ENCODE data around the gene ARHGEF16.

The ARHGEF16 gene

DNA sequence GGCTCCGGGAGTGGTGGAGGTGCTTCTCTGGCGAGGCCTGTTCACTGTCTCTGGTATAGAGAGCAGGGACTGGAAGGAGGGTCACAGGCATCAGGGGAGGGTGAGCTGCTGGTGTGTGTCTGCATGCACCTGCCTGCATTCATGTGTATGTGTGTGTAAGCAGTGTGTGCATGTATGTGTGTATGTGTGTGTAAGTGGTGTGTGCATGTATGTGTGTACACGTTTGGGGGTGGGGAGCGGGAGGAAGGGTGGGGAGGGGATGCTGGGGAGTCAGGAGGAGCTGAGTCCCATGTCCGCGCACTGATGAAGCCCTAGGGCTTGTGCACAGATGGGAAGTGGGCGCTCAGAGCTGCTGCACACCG, 49.0 kb downstream of the ARHGEF16 start:
- DNase-seq: no peak

DNA sequence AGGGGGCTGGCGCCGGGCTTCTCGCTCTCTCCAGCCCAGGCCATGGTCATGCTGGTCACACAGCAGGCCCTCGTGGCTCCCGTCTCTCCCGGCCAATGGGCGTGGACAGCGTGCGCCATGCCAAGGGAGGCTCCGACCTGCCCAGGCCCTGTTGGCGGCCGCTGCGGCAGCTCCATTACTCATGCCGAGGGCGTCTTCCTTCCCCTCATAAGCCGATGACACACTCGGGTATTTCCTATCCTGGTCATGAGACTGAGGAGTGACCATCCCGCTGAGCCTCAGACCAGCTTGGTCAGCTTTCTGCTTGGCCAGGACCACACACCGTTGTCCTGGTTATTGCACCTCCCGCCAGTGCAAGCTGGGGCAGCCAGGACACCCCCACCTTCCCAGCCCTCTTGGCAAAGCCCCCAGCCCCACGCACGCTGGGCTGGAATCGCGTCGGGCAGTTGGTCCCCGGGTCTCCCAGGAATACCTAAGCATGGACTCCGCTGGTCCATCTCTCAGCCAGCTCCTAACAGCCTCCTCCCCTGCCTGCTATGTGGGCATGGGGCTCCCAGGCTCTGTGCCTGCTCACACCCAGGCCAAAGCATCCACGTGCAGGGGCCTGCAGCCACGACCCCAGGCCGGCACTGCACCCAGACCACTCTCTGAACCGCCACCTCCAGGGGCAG, 49.8 kb downstream of the ARHGEF16 start:
- no peak for DNase-seq

DNA sequence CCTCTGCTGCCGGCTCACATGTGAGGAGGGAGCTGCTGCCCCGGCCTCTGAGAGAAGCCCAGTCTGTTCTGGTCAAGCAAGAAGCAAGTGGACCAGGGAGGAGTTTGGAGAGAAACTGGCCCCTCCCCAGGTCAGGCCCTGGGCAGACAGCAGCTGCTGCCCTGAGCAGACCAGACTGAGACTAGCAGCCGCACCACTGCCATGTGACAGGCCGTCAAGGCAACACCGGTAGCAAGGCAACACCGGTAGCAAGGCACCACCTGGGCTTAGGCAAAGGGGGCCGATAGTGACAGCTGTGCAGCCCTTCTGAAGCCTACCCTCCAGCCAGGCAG, 50.3 kb downstream of the ARHGEF16 start:
- DNase-seq: no peak

DNA sequence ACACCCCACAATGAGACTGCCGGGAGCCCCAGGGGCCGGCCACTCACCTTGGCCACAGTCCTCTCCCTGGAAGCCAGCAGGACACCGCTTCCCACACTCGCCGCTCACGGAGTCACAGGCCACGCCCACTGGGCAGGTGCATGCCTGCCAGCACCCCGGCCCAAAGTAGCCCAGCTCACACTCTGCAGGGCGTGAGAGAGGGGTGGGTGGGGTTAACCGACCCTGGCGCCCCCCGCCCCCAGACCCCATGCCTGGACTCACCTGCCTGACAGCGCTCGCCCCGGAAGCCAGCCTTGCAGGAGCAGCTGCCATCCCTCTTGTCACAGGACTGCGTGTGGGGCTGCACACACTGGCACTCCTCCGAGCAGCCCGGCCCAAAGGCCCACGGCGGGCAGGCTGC, 50.7 kb downstream of the ARHGEF16 start:
- DNase-seq: no peak

DNA sequence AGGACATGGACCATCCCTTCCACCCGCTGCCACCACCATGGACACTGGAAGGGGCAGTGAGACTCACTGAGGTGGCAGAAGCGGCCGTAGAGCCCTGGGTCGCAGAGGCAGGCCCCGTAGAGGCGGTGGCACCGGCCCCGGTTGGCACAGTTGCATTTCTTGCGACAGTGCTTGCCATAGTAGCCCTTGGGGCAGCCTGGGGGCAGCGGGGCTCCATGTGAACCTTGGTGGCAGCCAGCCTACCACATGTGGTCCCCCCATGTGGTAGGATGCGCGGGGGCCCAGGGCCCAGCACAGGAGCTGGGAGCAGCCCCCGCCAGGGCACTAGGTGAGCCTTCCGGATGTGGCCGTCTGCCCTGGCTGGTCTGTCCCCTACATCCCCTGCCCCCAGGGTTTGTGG, 51.6 kb downstream of the ARHGEF16 start:
- DNase-seq: no peak

DNA sequence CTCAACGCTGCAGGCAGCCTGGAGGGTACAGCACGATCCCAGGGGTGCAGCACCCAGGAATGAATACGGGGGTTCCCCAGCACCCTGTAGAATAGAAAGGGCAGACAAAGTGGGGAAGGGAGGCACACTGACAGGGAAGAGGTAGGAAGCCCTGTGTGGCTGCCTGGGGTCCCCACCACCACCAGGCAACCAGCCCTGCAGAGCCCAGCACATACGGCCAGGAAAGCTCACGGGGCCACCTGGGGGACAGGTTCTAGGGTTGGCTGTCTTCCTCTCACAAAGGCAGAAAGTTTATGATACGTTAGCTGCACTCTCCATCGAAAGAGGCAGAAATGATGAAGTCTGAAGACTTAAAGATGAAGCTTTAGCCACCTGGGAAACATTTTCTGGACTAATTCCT, 52.5 kb downstream of the ARHGEF16 start:
- DNase-seq: no peak

DNA sequence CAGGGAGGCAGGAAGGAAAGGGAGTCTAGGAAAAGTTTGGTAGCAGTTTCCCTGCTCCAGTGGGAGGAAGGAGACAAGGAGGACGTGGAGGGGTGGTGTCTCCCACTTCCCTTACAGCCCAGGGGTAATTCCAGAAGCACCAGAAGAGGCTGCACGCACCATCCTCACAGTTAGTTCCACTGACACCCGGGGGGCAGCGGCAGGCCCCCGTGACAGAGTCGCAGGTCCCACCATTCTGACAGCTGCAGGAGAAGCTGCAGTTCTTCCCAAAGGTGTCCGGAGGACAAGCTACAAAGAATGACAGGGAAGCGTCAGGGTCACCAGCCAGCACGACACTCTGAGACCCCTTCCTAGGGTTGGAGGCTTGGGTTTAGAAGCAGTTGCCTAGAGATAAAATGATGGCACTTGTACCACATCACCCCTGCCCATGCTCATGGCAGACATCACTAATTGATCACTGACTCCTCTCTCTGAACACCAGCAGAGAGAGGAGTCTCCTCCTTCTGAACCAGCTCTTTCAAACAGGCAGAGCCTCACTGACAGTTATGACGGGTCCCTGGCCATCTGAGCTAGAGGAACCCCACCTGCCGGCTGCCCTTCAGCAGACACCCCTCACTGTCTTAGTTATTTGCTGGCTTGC, 53.3 kb downstream of the ARHGEF16 start:
- DNase-seq: no peak

DNA sequence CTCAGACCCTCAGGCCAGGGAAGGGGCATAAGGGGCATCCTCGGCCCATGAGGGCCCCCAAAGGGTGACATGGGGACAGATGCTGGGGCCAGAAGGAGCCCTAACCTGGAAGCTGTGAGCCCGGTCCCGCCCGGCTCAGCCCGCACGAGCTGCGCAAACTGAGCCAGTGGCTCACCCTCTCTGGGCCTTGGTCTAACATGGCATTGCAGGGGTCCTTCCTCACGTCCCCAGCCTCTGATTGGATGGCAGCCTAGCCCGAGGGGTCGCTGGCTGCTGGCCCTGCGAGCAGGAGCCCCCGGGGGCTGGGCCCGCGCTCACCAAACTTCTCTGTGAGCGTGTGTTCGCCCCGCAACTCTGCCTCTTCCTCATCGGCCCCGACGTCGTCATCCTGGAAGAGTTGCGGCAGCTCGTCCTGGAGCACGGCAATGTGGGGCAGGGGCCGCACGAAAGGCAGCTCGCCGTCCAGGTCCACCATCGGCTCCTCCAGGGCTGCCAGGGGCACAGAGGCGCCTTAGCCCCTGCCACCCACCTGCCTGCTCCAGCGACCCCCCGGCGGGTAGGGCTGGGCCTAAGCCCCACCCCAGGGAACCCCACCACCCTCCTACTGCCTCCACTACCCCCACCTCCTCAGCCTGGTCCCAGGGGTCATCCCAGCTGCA, 54.4 kb downstream of the ARHGEF16 start:
- DNase-seq: no peak

DNA sequence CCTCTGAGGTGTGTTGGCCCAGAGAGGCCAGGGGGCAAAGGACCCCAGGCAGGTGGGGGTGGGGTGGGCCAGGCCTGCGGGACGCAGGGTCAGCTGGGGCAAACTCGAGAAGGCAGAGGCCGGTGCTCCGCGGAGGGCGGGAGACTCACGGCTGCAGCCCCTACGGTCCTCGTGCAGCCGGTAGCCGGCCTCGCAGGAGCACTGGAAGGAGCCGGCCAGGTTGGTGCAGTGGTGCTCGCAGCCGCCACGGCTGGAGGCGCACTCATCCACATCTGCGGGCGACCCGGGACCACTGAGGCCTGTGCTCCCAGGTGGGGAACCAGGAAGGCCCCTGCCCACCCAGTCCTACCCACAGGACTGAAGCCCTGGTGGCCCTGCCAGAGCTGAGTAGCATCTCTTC, 55.3 kb downstream of the ARHGEF16 start:
- no peak for DNase-seq

DNA sequence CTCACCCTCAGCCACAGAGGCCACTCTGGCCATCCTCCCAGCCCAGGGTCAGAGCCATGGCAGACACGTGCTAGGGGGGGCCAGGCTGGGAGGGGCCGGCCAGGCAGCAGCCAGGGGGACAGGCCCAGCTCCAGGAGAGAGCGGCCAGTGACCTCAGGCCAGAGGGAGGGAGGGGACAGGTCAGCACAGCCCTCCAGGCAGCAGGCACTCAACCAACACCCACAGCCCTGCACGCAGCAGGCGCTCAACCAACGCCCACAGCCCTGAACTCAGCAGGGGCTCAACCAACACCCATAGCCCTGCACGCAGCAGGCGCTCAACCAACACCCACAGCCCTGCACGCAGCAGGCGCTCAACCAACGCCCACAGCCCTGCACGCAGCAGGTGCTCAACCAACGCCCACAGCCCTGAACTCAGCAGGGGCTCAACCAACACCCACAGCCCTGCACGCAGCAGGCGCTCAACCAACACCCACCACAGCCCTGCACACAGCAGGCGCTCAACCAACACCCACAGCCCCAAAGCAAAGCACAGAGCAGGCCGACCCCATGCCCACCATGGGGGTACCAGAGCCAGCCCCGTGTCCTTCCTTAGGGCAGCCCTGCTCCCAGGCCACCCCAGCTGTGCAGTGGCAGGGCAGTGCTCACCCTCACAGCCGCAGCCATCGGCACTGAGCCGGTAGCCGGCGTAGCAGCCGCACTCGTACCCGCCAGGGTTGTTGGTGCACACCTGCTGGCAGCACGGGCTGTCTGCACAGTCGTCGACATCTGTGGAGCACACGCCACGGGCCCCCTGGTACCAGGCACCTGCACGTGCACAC, 55.9 kb downstream of the ARHGEF16 start:
- no peak for DNase-seq

DNA sequence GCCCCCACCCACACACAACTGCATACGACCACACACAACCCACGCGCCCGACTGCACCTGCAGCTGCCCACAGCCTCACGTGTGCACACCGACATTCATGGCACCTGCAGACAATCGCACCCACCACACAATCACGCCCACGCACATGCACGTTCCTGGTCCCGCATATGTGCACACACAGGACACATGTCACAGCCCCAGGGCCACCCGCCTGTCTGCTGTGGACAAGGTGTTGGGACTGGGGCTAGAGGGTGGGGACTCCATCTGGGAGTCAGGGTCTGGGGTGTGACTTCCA, 56.4 kb downstream of the ARHGEF16 start:
- no peak for DNase-seq

DNA sequence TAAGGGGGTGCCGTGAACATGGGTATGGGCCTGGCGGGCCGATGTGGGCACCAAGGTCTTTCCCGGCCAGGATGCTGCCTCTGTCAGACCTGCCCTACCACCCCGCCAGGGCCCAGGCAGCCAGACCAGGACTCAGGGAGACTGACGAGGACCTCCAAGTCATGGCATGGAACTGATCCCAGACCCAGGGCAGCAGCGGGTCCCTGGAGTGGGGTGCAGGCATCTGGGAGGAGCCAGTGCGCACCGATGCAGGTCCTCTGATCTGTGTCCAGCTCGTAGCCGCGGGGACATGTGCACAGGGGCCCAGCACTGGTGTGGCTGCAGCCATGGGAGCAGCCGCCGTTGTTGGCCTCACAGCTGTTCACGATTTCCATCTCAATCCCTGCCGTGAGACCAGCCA, 56.8 kb downstream of the ARHGEF16 start:
- DNase-seq: no peak

DNA sequence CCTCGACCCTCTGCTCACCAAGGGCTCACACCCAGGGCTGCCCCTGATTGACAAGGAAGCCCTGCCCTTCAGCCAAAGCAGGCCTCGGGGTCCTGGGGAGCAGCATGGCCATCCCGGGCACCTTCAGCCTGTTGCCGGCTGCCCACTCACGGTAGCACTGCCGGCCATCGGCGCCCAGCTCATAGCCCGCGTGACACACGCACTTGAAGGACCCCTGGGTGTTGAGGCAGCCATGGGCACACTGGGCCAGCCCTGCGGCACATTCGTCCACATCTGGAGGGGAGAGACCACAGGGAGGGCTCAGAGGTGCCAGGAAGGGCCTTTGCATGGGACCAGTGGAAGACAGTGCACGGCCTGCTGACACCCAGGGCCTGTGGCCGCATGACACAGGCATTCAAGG, 57.4 kb downstream of the ARHGEF16 start:
- no peak for DNase-seq

DNA sequence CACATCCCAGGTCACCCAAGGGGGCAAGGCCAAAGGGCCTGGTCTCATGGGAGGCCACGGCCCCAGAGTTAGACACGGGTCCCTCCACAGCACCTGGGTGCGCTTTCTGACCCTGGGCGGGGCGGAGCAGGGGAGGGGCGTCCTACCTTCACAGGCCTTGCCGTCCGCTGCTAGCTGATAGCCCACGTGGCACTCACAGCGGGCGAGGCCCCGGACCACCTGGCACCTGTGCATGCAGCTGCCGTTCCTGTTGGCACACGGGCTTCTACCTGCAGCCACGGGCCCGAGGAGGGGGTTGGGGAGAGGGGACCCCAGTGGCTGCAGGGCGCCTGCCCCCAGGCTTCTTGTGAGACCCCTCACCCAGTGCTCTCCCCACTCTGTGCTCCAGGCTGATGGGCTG, 59.9 kb downstream of the ARHGEF16 start:
- no peak for DNase-seq

DNA sequence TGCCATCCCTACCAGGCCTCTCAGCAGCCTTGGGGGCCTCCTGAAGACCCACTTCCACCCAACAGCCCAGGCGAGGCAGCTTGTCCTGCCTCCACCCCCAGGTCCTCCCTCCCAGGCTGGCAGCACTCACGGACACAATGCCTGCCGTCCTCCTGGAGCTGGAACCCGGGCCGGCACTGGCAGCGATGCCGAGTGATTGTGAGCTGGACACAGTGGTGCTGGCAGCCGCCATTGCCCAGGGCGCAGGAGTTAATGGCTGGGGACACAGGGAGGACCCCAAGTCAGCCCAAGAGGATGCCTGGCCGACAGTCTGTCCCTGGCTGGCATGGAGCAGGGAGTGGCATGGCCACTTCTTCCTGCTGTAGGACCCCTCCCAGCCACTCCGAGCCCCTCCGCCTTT, 60.8 kb downstream of the ARHGEF16 start:
- no peak for DNase-seq

DNA sequence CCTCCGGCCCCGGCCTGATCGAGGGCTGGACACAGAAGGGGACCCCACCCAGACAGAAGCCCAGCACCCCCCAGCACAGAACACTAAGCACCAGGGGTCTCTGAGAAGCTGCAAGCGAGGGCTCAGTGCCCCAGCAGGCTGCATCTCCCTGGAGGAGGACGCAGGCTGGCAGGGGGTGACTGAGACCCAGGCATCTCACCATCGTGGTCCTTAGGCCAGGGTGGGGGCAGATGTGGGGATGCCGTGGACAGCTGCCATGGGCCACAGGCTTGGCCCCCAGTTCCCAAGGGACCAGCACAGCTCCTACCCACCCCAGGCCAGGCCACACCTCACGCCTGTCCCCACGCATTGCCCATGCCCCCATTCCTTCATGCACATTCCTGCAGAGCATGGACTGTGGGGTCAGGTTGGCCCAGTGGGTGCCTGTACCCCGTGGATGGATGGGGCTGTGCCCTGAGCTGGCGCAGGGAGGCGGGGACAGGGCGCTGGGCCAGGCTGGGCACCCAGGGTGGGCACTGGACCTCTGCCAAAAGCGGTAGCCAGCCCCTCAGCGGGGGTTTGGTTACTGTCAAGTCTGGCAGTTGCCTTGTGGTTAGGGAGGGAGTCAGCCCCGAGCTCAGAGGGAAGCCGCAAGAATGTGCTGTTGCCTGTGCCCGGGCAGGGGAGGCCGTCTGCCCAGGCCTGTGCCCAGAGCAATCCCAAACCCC, 61.5 kb downstream of the ARHGEF16 start:
- no peak for DNase-seq

DNA sequence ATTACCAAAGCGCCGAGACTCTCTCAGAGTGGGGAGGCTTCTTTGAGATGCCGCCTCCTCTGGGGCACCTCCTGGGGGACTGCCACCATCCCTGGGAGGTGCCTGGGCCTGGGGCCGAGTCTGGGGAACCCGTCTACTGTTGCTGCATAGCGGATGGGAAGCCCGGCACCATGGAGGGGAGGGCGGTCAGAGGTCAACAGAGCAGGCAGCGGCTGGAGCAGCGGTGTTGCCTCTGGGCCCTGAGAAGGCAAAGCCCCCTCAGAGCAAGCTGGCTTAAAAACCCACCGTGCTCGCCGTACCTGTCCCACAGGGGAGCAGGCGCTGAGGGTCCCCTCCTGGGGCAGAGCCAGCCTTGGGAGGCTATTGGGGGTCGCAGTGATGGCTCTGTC, 62.0 kb downstream of the ARHGEF16 start:
- DNase-seq: no peak

DNA sequence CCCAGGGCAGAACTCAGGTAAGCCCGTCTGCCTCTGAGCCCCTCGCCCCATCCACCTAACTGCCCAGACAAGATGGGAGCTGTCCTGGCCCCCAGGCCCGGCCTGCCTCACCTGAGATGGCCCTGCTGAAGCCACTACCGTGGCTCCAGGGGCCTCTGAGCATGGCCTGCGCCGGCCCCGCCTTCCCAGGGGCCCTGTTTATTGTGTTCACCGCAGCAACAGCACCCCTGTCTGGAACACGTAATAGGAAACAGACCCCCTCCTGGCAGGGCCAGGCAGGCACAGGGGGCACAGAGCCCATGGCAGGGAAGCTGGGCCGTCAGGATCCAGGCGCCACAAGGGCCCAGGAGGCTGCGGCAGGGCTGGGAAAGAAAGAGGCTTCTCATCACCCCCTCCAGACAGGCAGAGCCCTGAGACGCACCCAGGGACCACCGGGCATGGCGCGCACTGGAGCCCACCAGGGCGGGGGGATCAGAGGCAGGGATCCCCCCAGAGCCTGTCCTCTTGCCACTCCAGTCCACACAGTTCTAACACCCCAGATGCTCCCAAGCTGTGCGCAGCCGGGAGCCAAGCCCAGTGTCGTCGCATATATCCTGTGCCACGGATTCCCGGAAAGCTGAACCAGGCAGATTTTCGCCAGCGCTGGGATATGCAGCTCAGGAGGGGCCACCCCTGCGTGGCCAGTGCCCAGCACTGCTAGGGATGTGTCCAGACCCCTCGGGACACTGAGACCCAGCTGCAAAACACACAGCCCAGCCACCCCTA, 62.6 kb downstream of the ARHGEF16 start:
- no peak for DNase-seq

DNA sequence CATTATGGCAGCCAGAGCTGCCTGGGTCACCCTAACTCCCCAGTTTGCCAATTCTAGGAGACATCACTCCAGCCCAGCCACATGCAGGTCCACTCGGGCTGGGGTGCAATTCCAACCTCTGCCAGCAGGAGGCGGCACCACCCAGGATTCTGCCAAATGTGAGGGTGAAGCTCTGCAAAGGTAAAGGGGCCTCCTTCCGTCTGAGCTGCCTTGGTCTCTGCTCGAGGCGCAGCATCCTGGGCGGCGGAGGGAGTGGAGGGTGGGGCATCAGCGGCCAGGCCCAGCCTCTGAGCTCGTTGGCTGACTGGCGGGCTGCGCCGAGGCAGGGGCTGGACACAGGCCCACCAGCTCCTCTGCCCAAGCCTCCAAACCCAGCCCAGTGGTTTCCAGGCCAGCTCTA, 63.8 kb downstream of the ARHGEF16 start:
- DNase-seq: no peak

DNA sequence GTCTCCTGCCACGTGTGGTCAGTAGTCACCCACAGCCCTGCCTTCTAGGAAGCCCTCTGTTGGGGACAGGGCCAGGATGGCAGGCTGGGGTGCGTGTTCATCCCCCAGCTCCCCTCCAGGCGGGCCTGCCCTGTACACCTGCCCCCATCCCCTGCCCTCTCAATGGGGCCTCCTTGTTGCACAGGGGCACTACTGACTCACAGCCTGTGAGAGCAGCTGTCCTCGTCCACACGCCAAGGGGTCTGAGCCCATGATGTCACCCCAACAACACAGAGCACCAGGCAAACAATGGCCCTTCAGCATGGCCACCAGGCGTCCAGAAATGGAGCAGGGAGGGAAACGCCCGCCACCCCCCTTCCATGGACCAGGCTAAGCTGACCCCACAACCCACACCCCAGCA, 64.3 kb downstream of the ARHGEF16 start:
- DNase-seq: no peak

DNA sequence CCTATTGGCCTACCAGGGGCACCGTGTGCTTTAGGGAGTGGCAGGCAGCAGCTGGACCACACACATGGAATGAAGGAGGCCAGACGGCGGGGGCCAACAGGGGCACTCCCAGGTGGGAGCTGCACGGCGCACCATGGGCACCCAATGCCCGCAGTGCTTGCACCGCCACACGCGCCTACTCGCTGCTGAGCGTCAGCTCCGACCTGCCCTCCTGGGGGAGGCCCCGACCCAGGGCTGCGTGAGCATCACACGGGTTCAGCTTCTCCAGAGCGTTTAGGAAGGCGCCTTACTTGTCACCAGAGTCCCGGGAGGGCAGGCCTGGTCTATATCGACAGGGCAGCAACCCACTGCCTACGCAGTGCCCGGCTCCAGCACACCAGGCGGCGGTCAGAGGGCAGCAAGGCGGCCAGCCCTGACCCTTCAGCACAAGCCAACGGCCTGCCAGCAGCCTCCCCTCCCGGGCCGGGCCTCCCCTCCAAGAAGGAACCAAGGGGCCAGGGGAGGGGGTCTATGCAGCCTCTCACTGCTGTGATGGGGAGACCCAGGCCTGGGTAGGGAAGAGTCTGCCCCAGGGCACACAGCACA, 64.9 kb downstream of the ARHGEF16 start:
- no peak for DNase-seq

Measured in T-helper 1 cell (primary cell).